H1 (cell line): ENCODE measurements around the gene NOMO2. TPM values are rescaled to one million over a fixed set of nuclear protein-coding genes. Genes with fewer than 3 reads are reported as not detected.
"Not testable (repeated sequence)": the region's sequence is repeated elsewhere in the genome, so short reads cannot be mapped to it uniquely, and the experiment has no call there.

Experiments used
- CTCF ChIA-PET: fragments of 300-600 bp; sonication (Branson Sonifier 250); formaldehyde crosslinking; loops from one replicate; lab custom pipeline; 2021; ENCODE audit not compliant: partially characterized antibody; lab: Charles Lee
- POLR2A ChIA-PET: fragments of 300-600 bp; sonication (Branson Sonifier 250); formaldehyde crosslinking; loops from one replicate; lab custom pipeline; 2021; ENCODE audit warnings: inconsistent platforms; ENCODE audit not compliant: partially characterized antibody; lab: Charles Lee
- DNase-seq, 2 experiments: peaks; one replicate each; pipeline versions ENCODE4 v3.0.0 to v3.0.0-alpha.2; 2010 to 2022; ENCODE audit warnings: low spot score in 2 of 2, low read depth in 1 of 2, mixed read lengths in 1 of 2
- FAIRE-seq: peaks from 2 replicates; lab custom pipeline; 2011; peaks lifted over from hg19 to GRCh38; lab: Jason Lieb, UNC
- H2AFZ ChIP-seq: 2 replicates; pipeline ENCODE4 v1.8.1; 2012; ENCODE audit warnings: low read length, inconsistent platforms
- H2AK5ac ChIP-seq: 2 replicates; pipeline ENCODE4 v1.6.1; 2013; ENCODE audit warnings: low read depth, low read length
- H2BK120ac ChIP-seq: replicated peaks from 2 replicates; pipeline ENCODE3; 2013; ENCODE audit warnings: low read depth, low read length, inconsistent platforms
- H2BK12ac ChIP-seq: 2 replicates; pipeline ENCODE4 v1.6.1; 2013; ENCODE audit warnings: low read depth, low read length
- H2BK15ac ChIP-seq: 2 replicates; pipeline ENCODE4 v1.6.1; 2013; ENCODE audit warnings: low read length
- H2BK20ac ChIP-seq: 2 replicates; pipeline ENCODE4 v1.6.1; 2013; ENCODE audit warnings: low read length
- H2BK5ac ChIP-seq: 2 replicates; pipeline ENCODE4 v1.6.1; 2013; ENCODE audit warnings: low read depth, low read length
- H3K14ac ChIP-seq: 2 replicates; pipeline ENCODE4 v1.6.1; 2013; ENCODE audit warnings: inconsistent platforms; ENCODE audit not compliant: insufficient read length
- H3K18ac ChIP-seq: 2 replicates; pipeline ENCODE4 v1.6.1; 2013; ENCODE audit warnings: low read length; ENCODE audit errors: extremely low read depth
- H3K23ac ChIP-seq: 2 replicates; pipeline ENCODE4 v1.6.1; 2013; ENCODE audit warnings: inconsistent platforms; ENCODE audit not compliant: insufficient read length
- H3K23me2 ChIP-seq: 2 replicates; pipeline ENCODE4 v1.6.1; 2013; ENCODE audit warnings: low read depth, low read length
- H3K27ac ChIP-seq: 2 replicates; pipeline ENCODE4 v1.6.1; 2011; ENCODE audit warnings: low read depth, low read length, inconsistent platforms
- H3K27me3 ChIP-seq, 4 experiments: replicated peaks in 1 of 4; 1 replicate in 1 of 4; 2 replicates in 3 of 4; pipeline versions ENCODE4 v1.6.1 to v1.8.1; 2011 to 2013; ENCODE audit warnings: low read length in 3 of 4, mild to moderate bottlenecking in 3 of 4, inconsistent platforms in 2 of 4, mixed read lengths in 2 of 4, moderate library complexity in 1 of 4; ENCODE audit not compliant: control insufficient read depth in 3 of 4, insufficient read depth in 3 of 4; ENCODE audit errors: extremely low read depth in 1 of 4
- H3K36me3 ChIP-seq, 4 experiments: 2 replicates each; pipeline versions ENCODE4 v1.6.1 to v1.8.1; 2011 to 2013; ENCODE audit warnings: mild to moderate bottlenecking in 4 of 4, low read length in 3 of 4, moderate library complexity in 2 of 4, control low read depth in 1 of 4, inconsistent platforms in 1 of 4; ENCODE audit not compliant: insufficient read depth in 4 of 4, control insufficient read depth in 2 of 4
- H3K4ac ChIP-seq: replicated peaks from 2 replicates; pipeline ENCODE3; 2013; ENCODE audit warnings: low read length, low read depth, mixed read lengths, inconsistent platforms; ENCODE audit not compliant: insufficient read length
- H3K4me1 ChIP-seq, 4 experiments: replicated peaks in 1 of 4; 1 replicate in 1 of 4; 2 replicates in 3 of 4; pipeline versions ENCODE4 v1.6.1 to v1.8.1; 2011 to 2013; ENCODE audit warnings: low read length in 3 of 4, inconsistent platforms in 2 of 4, mixed read lengths in 1 of 4; ENCODE audit not compliant: insufficient read depth in 4 of 4, control insufficient read depth in 3 of 4
- H3K4me2 ChIP-seq, 2 experiments: 2 replicates each; pipeline versions ENCODE4 v1.6.1 to v1.8.1; 2011 to 2013; ENCODE audit warnings: low read depth in 2 of 2, low read length in 2 of 2, control low read depth in 1 of 2, inconsistent platforms in 1 of 2, mild to moderate bottlenecking in 1 of 2; ENCODE audit not compliant: insufficient read depth in 1 of 2
- H3K4me3 ChIP-seq, 4 experiments: fragments of 200-600, 300-600 bp in 1 of 4; sonication (generic), shearing (Covaris generic), sonication (Bioruptor Twin) in 1 of 4; 2 replicates each; pipeline versions ENCODE4 v1.5.1 to v1.8.1; 2011 to 2016; ENCODE audit warnings: low read length in 4 of 4, low read depth in 3 of 4, control low read depth in 2 of 4, inconsistent platforms in 2 of 4, mild to moderate bottlenecking in 2 of 4, mixed read lengths in 1 of 4, moderate library complexity in 1 of 4; ENCODE audit not compliant: insufficient read depth in 2 of 4; ENCODE audit errors: extremely low read depth in 1 of 4
- H3K56ac ChIP-seq: replicated peaks from 2 replicates; pipeline ENCODE3; 2013; ENCODE audit warnings: low read depth, mild to moderate bottlenecking, mixed read lengths, low read length, inconsistent platforms; ENCODE audit not compliant: insufficient read length
- H3K79me1 ChIP-seq: 2 replicates; pipeline ENCODE4 v1.6.1; 2013; ENCODE audit warnings: low read depth, low read length, control low read depth
- H3K79me2 ChIP-seq, 2 experiments: 2 replicates each; pipeline versions ENCODE4 v1.6.1 to v1.8.1; 2012 to 2013; ENCODE audit warnings: low read length in 2 of 2, mild to moderate bottlenecking in 2 of 2, inconsistent platforms in 1 of 2; ENCODE audit not compliant: insufficient read depth in 2 of 2, control insufficient read depth in 1 of 2
- H3K9ac ChIP-seq, 4 experiments: replicated peaks in 1 of 4; 1 replicate in 1 of 4; 2 replicates in 3 of 4; pipeline versions ENCODE4 v1.6.1 to v1.8.1; 2011 to 2013; ENCODE audit warnings: low read depth in 3 of 4, low read length in 3 of 4, control low read depth in 2 of 4, mild to moderate bottlenecking in 2 of 4, moderate library complexity in 2 of 4, inconsistent platforms in 1 of 4; ENCODE audit errors: extremely low read depth in 1 of 4
- H3K9me3 ChIP-seq, 2 experiments: 2 replicates each; pipeline versions ENCODE4 v1.6.1 to v1.8.1; 2012 to 2013; ENCODE audit warnings: mild to moderate bottlenecking in 2 of 2, moderate library complexity in 2 of 2, control low read depth in 1 of 2, inconsistent platforms in 1 of 2, low read depth in 1 of 2, low read length in 1 of 2, mixed read lengths in 1 of 2; ENCODE audit not compliant: insufficient read depth in 2 of 2
- H4K20me1 ChIP-seq, 2 experiments: replicated peaks in 1 of 2; 2 replicates each; pipeline versions ENCODE3 to v1.8.1; 2011 to 2013; ENCODE audit warnings: inconsistent platforms in 2 of 2, low read length in 2 of 2, mild to moderate bottlenecking in 1 of 2; ENCODE audit not compliant: insufficient read depth in 2 of 2, control insufficient read depth in 1 of 2
- H4K5ac ChIP-seq: 2 replicates; pipeline ENCODE4 v1.6.1; 2013; ENCODE audit warnings: low read length, low read depth, mixed read lengths, inconsistent platforms; ENCODE audit not compliant: insufficient read length
- H4K8ac ChIP-seq: 2 replicates; pipeline ENCODE4 v1.8.0; 2013; ENCODE audit warnings: mild to moderate bottlenecking, moderate library complexity, low read length, inconsistent platforms; ENCODE audit not compliant: insufficient read depth; ENCODE audit errors: extremely low read depth
- H4K91ac ChIP-seq: replicated peaks from 2 replicates; pipeline ENCODE3; 2013; ENCODE audit warnings: low read length, mixed read lengths, inconsistent platforms; ENCODE audit not compliant: insufficient read length
- WGBS, 2 experiments: shearing (Covaris generic) in 1 of 2; methylation state at CpG; one replicate each; pipeline versions ENCODE4 v1.1.6 to v1.1.7; 2013 to 2015; ENCODE audit warnings: low lambda C conversion rate in 2 of 2, mixed read lengths in 2 of 2, inconsistent platforms in 1 of 2, low coverage in 1 of 2, missing lambda C conversion rate in 1 of 2; ENCODE audit not compliant: insufficient replicate concordance in 2 of 2, insufficient coverage in 1 of 2, insufficient read length in 1 of 2; ENCODE audit errors: extremely low coverage in 1 of 2, missing lambda C conversion rate in 1 of 2; 5-methylcytosine and 5-hydroxymethylcytosine counted together
- polyA plus RNA-seq, 7 experiments: library from polyadenylated mRNA; depleted of rRNA in 3 of 7; stranded (reverse) in 5 of 7; unstranded in 2 of 7; fragments of >200 nt in 5 of 7; fragments of 200-250 nt in 2 of 7; gene quantifications; 1 replicate in 5 of 7; 2 replicates in 1 of 7; 4 replicates in 1 of 7; pipeline versions ENCODE4 v1.2.1 to v1.2.3, GENCODE V29; 2011 to 2013; ENCODE audit warnings: missing spikeins in 2 of 7, mixed read lengths in 2 of 7
- total RNA-seq: library from RNA; stranded (reverse); fragmentation: NEBNext Ultra II Directional; extraction: Animal tissue kit (Norgen Biotek cat#: 25700); gene quantifications from 2 replicates; pipeline ENCODE4 v1.2.1, GENCODE V29; 2021

Gene NOMO2
- total and polyA plus RNA-seq, 2 of the 8 experiments (the other 6 are each of a cell fraction or from before 2014, with no cell fraction given) = 116 to 137 TPM

DNA sequence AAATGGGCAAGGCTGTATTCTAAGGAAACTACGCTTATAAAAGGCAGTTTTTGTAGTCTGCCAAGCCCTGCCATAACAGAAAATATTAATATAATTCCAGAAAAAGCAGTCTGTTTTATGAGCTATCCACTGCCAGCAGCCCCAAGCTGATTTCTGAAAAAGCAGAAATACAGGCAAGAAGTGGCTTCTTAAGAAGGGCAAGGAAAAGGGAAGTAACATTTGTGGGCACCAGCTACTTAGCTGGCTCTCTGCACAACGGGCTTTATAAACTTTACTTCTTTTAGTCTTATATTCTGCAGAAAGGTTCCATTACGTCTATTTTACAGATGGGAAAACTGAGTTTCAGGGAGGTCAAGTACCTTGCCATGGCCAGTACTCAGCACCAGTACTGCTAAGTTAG is 31.6 kb downstream of the NOMO2 start:
- H3K4me2 ChIP-seq, H3K9me3 ChIP-seq, H3K4me1 ChIP-seq, H3K27me3 ChIP-seq, H4K20me1 ChIP-seq, H3K4me3 ChIP-seq, H3K23me2 ChIP-seq, H2BK15ac ChIP-seq, H3K23ac ChIP-seq, H2AFZ ChIP-seq, H3K79me2 ChIP-seq, CTCF ChIA-PET, H2AK5ac ChIP-seq, H4K8ac ChIP-seq, POLR2A ChIA-PET, H2BK5ac ChIP-seq, H3K79me1 ChIP-seq, H3K14ac ChIP-seq, H3K27ac ChIP-seq, FAIRE-seq, H4K91ac ChIP-seq, H2BK20ac ChIP-seq, H3K36me3 ChIP-seq, H3K4ac ChIP-seq, H3K18ac ChIP-seq, H3K56ac ChIP-seq, H4K5ac ChIP-seq, H2BK12ac ChIP-seq, H3K9ac ChIP-seq, H2BK120ac ChIP-seq, DNase-seq: not testable (repeated sequence)
- 100% methylated on average over 1 of the region's 3 CpGs; no CpG with 5 or more reads in 1 of the 2 experiments for WGBS, 2 experiments

DNA sequence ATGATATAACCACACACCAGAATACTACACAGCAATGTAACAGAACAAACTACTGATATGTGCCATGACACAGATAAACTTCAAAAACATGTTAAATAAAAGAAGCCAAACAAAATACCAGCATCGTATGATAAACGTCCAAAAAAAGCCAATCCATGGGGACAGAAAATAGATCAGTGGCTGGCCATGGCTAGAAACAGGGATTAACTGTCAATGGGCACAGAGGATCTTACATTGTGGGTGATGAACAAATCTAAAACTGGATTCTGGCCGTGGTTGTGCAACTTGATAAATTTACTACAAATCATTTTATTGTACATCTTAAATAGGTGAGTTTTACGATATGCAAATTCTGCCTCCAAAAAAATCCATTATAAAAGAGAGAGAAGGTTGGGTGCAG is 35.4 kb downstream of the NOMO2 start:
- H3K4me1 ChIP-seq, H3K14ac ChIP-seq, CTCF ChIA-PET, FAIRE-seq, DNase-seq, H4K20me1 ChIP-seq, H3K23ac ChIP-seq, H3K9ac ChIP-seq, H3K4me2 ChIP-seq, H2BK15ac ChIP-seq, H4K8ac ChIP-seq, H3K27me3 ChIP-seq, H2BK20ac ChIP-seq, H2BK5ac ChIP-seq, H4K91ac ChIP-seq, H3K79me2 ChIP-seq, H2AFZ ChIP-seq, H2BK12ac ChIP-seq, H4K5ac ChIP-seq, H2BK120ac ChIP-seq, H3K79me1 ChIP-seq, H3K56ac ChIP-seq, H3K4ac ChIP-seq, H3K23me2 ChIP-seq, POLR2A ChIA-PET, H3K36me3 ChIP-seq, H3K27ac ChIP-seq, H3K4me3 ChIP-seq, H2AK5ac ChIP-seq, H3K9me3 ChIP-seq, H3K18ac ChIP-seq: not testable (repeated sequence)
- WGBS, 2 experiments = 84% methylated on average over 2 of the region's 4 CpGs; no CpG with 5 or more reads in 1 of the 2 experiments
